Colon (tissue), 2 donors: ENCODE results near the gene NPLOC4.

Experiments
- FAIRE-seq: peaks from 2 replicates; lab custom pipeline; 2012; peaks lifted over from hg19 to GRCh38; lab: Jason Lieb, UNC
- donor health status: control.
- donor health status: control.

The NPLOC4 gene

GRCh38 chr17:81662002-81662401 lies 25.1 kb upstream of the NPLOC4 start:
- FAIRE-seq, result no peak

- no peak for FAIRE-seq
Measured at GRCh38 chr17:81660441-81660840, 23.5 kb upstream of the NPLOC4 start.

GRCh38 chr17:81659038-81659437 lies 22.1 kb upstream of the NPLOC4 start:
- no peak for FAIRE-seq

GRCh38 chr17:81656835-81657234 lies 19.9 kb upstream of the NPLOC4 start:
- no peak for FAIRE-seq

GRCh38 chr17:81656118-81656743 lies 19.3 kb upstream of the NPLOC4 start, which contains the start of gene PDE6G:
Gene PDE6G, minus strand, starts transcription at chr17:81656542. Its CDS starts 3,237 bp downstream, at chr17:81653305.
- FAIRE-seq, result no peak

GRCh38 chr17:81655378-81656117 lies 18.6 kb upstream of the NPLOC4 start:
- FAIRE-seq, result no peak

GRCh38 chr17:81652906-81653771 lies 16.2 kb upstream of the NPLOC4 start:
- no peak for FAIRE-seq

- FAIRE-seq, result no peak
Measured at GRCh38 chr17:81651692-81652091, 14.8 kb upstream of the NPLOC4 start.

- no peak for FAIRE-seq
Measured at GRCh38 chr17:81650951-81651350, 14.0 kb upstream of the NPLOC4 start.

- FAIRE-seq, result no peak
Measured at GRCh38 chr17:81648707-81649085, 11.8 kb upstream of the NPLOC4 start.

- no peak for FAIRE-seq
Measured at GRCh38 chr17:81648013-81648706, 11.2 kb upstream of the NPLOC4 start.

- FAIRE-seq, result no peak
Measured at GRCh38 chr17:81647640-81648012, 10.7 kb upstream of the NPLOC4 start.

GRCh38 chr17:81646869-81647600 lies 10.1 kb upstream of the NPLOC4 start:
- FAIRE-seq, result no peak

GRCh38 chr17:81644976-81645952 lies 8.4 kb upstream of the NPLOC4 start:
- no peak for FAIRE-seq

- no peak for FAIRE-seq
Measured at GRCh38 chr17:81644496-81644895, 7.6 kb upstream of the NPLOC4 start.

GRCh38 chr17:81641825-81642489 lies 5.0 kb upstream of the NPLOC4 start:
- FAIRE-seq, result no peak

GRCh38 chr17:81640011-81640410 lies 3.1 kb upstream of the NPLOC4 start:
- no peak for FAIRE-seq

- no peak for FAIRE-seq
Measured at GRCh38 chr17:81638683-81639082, 1.8 kb upstream of the NPLOC4 start.

GRCh38 chr17:81635973-81636504 lies 873 bp downstream of the NPLOC4 start:
- FAIRE-seq, result no peak

GRCh38 chr17:81635431-81635830 lies 1.5 kb downstream of the NPLOC4 start:
- FAIRE-seq, result no peak
